Umbilical cord (tissue), 2 donors: ENCODE results near the gene ARHGAP5. TPM values are rescaled to one million over a fixed set of nuclear protein-coding genes. Genes with fewer than 3 reads are reported as not detected.
A peak's percentile ranks its signal among the peaks of the same experiment; 100 is the strongest.
"Not testable (repeated sequence)": the region's sequence is repeated elsewhere in the genome, so short reads cannot be mapped to it uniquely, and the experiment has no call there.

Source experiments
- DNase-seq: peaks from one replicate; pipeline ENCODE4 v3.0.0-alpha.2; 2015; ENCODE audit warnings: low spot score
- total RNA-seq: library from RNA; depleted of rRNA; stranded (reverse); fragments of >200 nt; gene quantifications from one replicate; pipeline ENCODE4 v1.2.3, GENCODE V29; 2014; ENCODE audit warnings: low replicate concordance; ENCODE audit not compliant: insufficient read depth

Gene ARHGAP5
- total RNA-seq, 1 donor from 2014 or later = 273 TPM

- DNase-seq = no peak
Measured at GRCh38 chr14:32109676-32110547, 32.8 kb downstream of the ARHGAP5 start.

- DNase-seq = no peak
Measured at GRCh38 chr14:32110548-32110896, 33.4 kb downstream of the ARHGAP5 start.

- DNase-seq = no peak
Measured at GRCh38 chr14:32121536-32121935, 44.4 kb downstream of the ARHGAP5 start.

- no peak for DNase-seq
Measured at GRCh38 chr14:32121948-32122347, 44.8 kb downstream of the ARHGAP5 start.

GRCh38 chr14:32126899-32127730 lies 50.0 kb downstream of the ARHGAP5 start:
- DNase-seq = not testable (repeated sequence)

GRCh38 chr14:32127731-32128654 lies 50.9 kb downstream of the ARHGAP5 start:
- DNase-seq = not testable (repeated sequence)

- no peak for DNase-seq
Measured at GRCh38 chr14:32128703-32129102, 51.6 kb downstream of the ARHGAP5 start.

GRCh38 chr14:32129124-32129523 lies 52.0 kb downstream of the ARHGAP5 start:
- no peak for DNase-seq

- not testable (repeated sequence) for DNase-seq
Measured at GRCh38 chr14:32131689-32132088, 54.6 kb downstream of the ARHGAP5 start.

- peak; percentile 57 for DNase-seq
Measured at GRCh38 chr14:32134448-32135097, 57.5 kb downstream of the ARHGAP5 start.

GRCh38 chr14:32136027-32136825 lies 59.1 kb downstream of the ARHGAP5 start:
- DNase-seq = no peak

- DNase-seq = no peak
Measured at GRCh38 chr14:32137313-32137712, 60.2 kb downstream of the ARHGAP5 start.

- no peak for DNase-seq
Measured at GRCh38 chr14:32137892-32138291, 60.8 kb downstream of the ARHGAP5 start.

- DNase-seq = no peak
Measured at GRCh38 chr14:32142341-32142740, 65.2 kb downstream of the ARHGAP5 start.

GRCh38 chr14:32142754-32143437 lies 65.8 kb downstream of the ARHGAP5 start:
- DNase-seq = no peak

GRCh38 chr14:32150392-32150791 lies 73.3 kb downstream of the ARHGAP5 start:
- no peak for DNase-seq

GRCh38 chr14:32166029-32166428 lies 88.9 kb downstream of the ARHGAP5 start:
- DNase-seq = no peak

- no peak for DNase-seq
Measured at GRCh38 chr14:32166924-32167323, 89.8 kb downstream of the ARHGAP5 start.

GRCh38 chr14:32167907-32168306 lies 90.8 kb downstream of the ARHGAP5 start:
- no peak for DNase-seq

GRCh38 chr14:32169191-32169590 lies 92.1 kb downstream of the ARHGAP5 start:
- DNase-seq = no peak
